GM20000 (cell line): ENCODE results near the gene PPP1R10.

Source experiments
- DNase-seq: peaks from one replicate; pipeline ENCODE4 v3.0.0; 2012; ENCODE audit warnings: low spot score
- TF ChIP-seq, protein P1 (sequence below): IDR thresholded peaks from 2 replicates; pipeline ENCODE4 v1.5.1; 2012; ENCODE audit warnings: mild to moderate bottlenecking, control low read depth; ENCODE audit errors: extremely low read depth, missing control alignments

Gene PPP1R10

DNA sequence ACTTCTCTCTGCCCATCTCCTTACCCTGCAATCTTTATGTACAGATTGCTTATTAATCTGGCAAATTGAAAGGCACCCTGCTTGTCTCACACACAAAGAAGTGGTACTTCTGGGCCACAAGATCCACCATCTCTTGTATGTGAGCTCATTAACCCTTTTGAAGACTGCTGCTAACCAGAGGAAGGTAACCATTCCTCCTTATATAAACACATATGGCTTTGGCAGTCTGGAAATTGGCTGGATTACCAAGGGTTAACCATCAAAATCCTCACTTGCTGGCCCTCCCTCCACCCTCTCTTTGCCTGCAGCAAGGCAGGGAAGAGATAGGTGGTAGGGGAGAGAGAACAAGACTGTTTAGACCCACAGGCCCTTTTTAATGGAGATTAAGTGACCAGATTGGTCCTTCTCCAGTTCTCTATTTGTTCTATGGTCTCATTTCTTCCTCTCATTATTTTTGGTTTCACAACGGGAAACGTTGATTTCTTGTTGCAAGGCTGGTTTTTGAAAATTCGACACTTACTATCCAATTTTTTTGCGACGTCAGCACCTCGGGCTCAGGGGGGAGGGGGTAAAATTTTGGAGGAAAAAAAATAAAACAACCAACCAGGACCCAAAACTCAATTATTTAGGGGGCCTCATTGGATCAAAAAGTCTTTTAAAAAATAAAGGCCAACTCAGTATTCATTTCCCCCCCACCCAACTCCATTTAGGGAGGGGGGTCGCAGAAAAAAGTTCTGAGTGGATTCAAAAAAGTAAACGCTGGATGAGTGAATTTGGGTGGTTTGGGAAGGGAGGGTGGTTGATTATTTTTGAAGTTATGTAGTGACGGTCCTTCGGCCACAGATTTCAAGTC lies 859 bp downstream of the PPP1R10 start:
- DNase-seq, result no peak
- TF ChIP-seq, protein P1, sequence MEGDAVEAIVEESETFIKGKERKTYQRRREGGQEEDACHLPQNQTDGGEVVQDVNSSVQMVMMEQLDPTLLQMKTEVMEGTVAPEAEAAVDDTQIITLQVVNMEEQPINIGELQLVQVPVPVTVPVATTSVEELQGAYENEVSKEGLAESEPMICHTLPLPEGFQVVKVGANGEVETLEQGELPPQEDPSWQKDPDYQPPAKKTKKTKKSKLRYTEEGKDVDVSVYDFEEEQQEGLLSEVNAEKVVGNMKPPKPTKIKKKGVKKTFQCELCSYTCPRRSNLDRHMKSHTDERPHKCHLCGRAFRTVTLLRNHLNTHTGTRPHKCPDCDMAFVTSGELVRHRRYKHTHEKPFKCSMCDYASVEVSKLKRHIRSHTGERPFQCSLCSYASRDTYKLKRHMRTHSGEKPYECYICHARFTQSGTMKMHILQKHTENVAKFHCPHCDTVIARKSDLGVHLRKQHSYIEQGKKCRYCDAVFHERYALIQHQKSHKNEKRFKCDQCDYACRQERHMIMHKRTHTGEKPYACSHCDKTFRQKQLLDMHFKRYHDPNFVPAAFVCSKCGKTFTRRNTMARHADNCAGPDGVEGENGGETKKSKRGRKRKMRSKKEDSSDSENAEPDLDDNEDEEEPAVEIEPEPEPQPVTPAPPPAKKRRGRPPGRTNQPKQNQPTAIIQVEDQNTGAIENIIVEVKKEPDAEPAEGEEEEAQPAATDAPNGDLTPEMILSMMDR, result no peak

DNA sequence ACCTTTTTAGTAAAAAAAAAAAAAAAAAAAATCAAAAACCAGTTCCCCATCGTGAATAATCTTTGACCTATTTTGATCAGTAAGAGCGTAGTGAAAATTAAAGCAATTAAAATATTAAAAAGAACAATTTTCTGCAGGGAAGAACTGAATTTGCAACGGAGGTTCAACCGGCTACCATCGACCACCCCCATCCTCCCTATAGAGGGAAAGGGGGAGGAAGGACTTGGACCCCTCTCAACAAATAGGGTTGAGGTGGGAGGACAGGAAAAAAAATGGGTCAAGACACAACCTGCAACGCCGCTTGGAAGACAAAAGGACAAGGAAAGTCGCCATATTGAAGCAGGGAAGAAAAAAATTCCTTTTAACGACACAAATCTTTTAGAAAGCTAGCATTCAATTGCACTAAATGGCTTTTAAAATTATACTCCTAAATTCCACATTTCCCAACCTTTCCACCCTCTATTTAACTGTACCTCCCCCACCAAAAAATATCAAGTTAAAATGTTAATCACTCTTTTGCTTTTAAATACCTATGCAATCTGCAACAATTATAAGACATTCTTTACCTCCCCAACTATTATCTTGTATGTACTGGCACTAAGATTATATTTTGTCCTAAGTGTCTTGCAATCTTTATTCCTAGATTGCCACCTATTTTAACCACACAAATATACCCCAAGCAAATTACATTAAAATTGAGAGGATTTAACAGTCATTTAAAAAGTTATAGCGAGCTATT lies 1.7 kb downstream of the PPP1R10 start:
- DNase-seq, result no peak
- TF ChIP-seq, protein P1, result no peak

DNA sequence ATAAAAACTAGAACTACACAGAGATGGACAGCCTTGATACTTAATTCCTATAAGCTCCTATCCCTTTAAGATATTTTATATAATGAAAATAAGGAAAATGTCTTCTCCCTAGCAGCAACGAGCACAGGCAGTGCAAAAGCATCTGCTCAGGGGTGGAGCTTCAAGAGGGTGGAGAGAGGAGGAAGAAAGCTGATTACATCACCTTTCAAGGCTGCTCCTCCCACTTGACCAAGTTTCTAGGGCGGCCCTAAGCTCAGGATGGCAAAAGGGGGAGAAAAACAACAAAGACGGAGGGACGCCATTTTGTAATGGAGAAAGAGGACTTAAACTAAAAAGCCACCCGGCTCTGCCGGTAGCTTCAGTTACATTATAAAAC lies 2.2 kb downstream of the PPP1R10 start:
- peak; percentile 83 for DNase-seq
- TF ChIP-seq, protein P1, result no peak

DNA sequence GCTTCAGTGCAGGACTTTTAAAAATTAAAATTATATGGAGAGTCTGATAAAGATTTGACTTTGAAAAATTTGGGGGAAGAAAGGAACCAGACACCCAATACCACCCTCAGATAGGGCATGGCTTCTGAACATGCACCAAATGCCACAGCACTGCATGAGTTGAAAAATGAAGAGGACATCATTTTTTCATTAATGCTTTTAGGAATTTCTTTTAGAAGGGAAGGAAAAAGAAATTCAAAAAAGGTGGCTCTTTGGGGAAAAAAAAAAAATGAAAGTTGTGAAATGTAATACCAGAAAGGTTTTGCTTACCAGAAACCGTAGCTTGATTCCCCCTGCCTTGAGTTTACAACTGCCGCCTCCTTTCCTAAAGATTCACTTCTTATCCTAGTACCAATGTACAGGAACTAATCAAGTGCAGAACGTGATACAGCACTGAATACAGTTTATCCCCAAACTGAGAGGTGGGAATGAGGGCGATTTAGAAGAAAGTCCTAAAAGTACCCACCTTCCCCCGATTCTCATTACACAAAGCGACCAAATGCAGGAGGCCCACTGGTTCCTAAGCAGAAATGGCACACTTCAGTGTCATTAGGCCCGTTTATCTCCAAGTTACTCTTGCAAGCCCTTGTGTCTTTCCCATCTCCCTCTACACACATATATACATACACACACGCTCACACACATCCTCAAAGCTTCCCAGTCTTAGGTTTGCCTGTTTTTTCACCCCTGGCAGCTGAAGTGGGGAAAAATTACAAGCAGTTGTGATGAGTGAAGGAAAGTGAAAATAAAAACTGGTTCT lies 2.8 kb downstream of the PPP1R10 start:
- no peak for DNase-seq
- TF ChIP-seq, protein P1, result no peak

DNA sequence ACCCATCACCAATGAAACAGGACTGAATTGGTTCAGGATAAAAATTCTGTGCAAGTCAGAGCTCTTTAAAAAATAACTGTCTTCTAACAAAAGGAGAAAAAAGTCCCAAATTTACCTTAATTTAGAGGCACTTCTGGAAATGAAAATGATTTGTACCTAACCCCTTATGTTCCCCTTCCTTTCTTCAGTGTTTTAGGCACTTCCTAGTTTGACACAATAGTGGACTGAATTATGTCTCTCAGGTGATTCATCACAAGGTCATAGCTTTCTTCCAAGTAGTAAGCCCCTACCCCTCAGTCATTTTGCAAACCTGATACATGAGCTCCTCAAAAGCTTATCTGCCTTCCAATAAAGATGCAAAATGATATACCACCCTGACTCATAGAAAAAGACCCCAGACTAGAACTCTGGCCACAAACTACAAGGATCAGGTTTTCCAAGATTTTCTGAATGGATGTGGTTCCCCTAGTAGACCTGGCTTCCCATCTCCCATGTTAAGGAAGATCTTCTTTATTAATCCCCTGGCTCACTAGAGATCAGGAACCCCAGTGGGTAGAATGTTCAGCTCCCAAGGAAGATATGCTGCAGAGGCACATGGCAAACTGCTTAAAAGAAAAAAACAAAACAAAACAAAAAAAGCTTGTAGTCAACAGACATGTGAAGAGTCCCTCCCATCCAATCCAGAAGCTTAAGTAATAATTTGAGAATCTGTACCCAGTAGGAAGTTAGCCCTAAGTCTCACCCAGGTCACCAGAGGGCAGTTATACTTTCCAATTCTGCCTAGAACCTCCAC lies 3.6 kb downstream of the PPP1R10 start:
- DNase-seq, result no peak
- TF ChIP-seq, protein P1, result no peak

DNA sequence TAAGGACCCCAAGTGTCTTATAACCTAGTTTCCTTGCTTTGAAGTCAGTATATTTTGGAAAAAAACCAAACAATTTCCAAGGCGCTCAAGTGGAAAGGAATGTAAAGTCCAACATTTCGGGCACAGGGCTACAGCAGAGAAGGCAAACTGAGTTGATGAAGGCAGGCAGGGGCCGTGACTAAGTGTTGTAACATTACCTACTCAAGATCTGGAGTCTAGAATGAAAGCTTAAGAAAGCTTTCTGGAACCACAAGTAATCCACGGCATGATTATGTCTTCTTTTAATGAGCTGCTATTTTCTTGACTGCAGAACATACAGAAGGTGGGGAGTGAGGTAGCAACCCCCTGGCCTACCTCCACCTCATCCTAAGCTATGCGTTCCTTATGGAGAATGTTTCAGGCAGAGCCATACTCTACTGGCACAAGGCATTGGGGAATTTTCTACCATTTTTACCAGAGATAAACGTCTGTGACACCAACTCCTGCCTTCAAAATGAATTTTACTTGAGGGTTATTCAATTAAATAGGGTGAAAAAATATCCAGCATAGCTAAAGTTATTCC lies 4.3 kb downstream of the PPP1R10 start:
- no peak for DNase-seq
- TF ChIP-seq, protein P1, result no peak
